K562 (cell line): ENCODE measurements around the gene LPAR2.

Experiments
- CEBPZ ChIP-seq: fragments of 150-350 bp; IDR thresholded peaks from 2 replicates; pipeline ENCODE4 v1.6.1; 2014; ENCODE audit warnings: low read depth, mild to moderate bottlenecking, low read length, borderline replicate concordance
- CTCF ChIP-seq, 3 experiments: IDR thresholded peaks in 2 of 3; conservative IDR thresholded peaks in 1 of 3; 2 replicates each; pipeline ENCODE4 v1.5.1; 2011 to 2012; ENCODE audit warnings: low read length in 3 of 3, mild to moderate bottlenecking in 3 of 3, control low read depth in 2 of 3, improper control_type of control experiment in 1 of 3, inconsistent platforms in 1 of 3, low read depth in 1 of 3, mixed read lengths in 1 of 3, moderate library complexity in 1 of 3; ENCODE audit not compliant: insufficient read depth in 2 of 3
- ESRRA ChIP-seq: fragments of 450-650 bp; IDR thresholded peaks from 2 replicates; pipeline ENCODE4 v1.6.1; 2014; ENCODE audit warnings: low read depth, mild to moderate bottlenecking, moderate library complexity, borderline replicate concordance
- EZH2 ChIP-seq: IDR thresholded peaks from 2 replicates; pipeline ENCODE4 v1.6.1; 2012; ENCODE audit warnings: low read depth, mild to moderate bottlenecking, inconsistent platforms, low read length, borderline replicate concordance
- JUN ChIP-seq, 2 experiments: sonication (generic) in 1 of 2; formaldehyde crosslinking in 1 of 2; IDR thresholded peaks; 2 replicates each; pipeline versions ENCODE4 v1.6.1 to v1.8.0; 2012 to 2022; ENCODE audit warnings: borderline replicate concordance in 2 of 2, mild to moderate bottlenecking in 2 of 2, improper control_type of control experiment in 1 of 2, low read depth in 1 of 2, low read length in 1 of 2, missing genetic modification reagents in 1 of 2
- MTA3 ChIP-seq: fragments of 450-650 bp; formaldehyde crosslinking; IDR thresholded peaks from 2 replicates; pipeline ENCODE4 v1.6.1; 2017; ENCODE audit warnings: mild to moderate bottlenecking, borderline replicate concordance
- MXI1 ChIP-seq: IDR thresholded peaks from 2 replicates; pipeline ENCODE4 v1.6.1; 2011; ENCODE audit warnings: low read depth, mild to moderate bottlenecking, improper control_type of control experiment, low read length
- POLR2AphosphoS5 ChIP-seq: IDR thresholded peaks from 2 replicates; pipeline ENCODE4 v1.6.1; 2011; ENCODE audit warnings: mild to moderate bottlenecking, low read depth, low read length, moderate library complexity; ENCODE audit not compliant: control insufficient read depth, insufficient read depth
- SRF ChIP-seq, 2 experiments: fragments of 250-450, 450-650 bp in 1 of 2; sonication (Bioruptor Pico) in 1 of 2; sonication (generic) in 1 of 2; formaldehyde crosslinking; IDR thresholded peaks; 2 replicates each; pipeline versions ENCODE4 v1.5.0 to v1.5.1; 2020 to 2022; ENCODE audit warnings: mild to moderate bottlenecking in 1 of 2, missing genetic modification reagents in 1 of 2
- SRSF3 ChIP-seq: fragments of 200-400 bp; formaldehyde crosslinking; IDR thresholded peaks from 2 replicates; pipeline ENCODE4 v1.6.1; 2016; ENCODE audit warnings: mild to moderate bottlenecking, low read length, moderate library complexity; ENCODE audit not compliant: insufficient read depth
- ZNF507 ChIP-seq: conservative IDR thresholded peaks from 2 replicates; pipeline ENCODE4 v1.6.1; 2017; ENCODE audit warnings: missing genetic modification characterization, missing compliant biosample characterization
- TF ChIP-seq, protein P1 (sequence below): sonication (generic); formaldehyde crosslinking; IDR thresholded peaks from 2 replicates; pipeline ENCODE4 v1.8.0; 2023; ENCODE audit warnings: mild to moderate bottlenecking, missing genetic modification reagents

DNA sequence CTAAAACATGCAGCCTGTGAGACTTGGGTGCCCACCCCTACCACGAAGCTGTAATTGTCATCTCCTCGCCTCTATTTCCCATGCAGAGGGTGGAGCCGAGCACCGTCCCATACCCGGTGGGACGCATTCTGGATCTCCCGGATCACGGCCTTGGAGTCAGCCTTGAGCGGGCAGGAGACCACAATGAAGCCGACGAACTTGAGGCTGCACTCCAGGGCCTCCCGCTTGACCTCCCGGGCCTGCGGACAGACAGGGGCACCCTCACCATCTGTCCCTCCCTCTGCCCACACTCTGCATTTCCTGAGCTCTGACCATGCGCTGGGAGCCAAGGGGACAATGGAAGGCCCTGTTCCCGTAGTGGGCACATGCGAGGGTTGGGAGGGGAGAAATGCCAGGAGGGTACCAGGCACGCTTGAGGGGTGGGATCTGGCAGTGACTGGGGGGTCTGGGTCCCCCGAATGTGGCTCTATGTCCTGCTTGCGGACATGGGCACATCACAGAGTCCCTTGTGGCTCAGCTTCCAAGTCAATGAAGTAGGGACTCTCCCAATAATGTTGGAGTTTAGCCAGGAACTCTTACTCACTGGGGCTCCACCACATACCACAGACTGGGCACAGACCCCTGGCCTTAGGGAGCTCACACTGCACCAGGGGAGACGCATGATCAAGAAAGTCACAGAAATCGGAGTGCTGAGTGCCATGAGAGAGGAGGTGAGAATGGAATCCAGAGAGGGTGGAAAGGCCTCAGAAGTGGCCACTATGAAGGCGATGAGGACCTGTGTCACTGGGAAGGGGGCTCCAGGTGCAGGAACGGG lies 24.7 kb upstream of the LPAR2 start:
- TF ChIP-seq ESRRA (no peak), EZH2 (no peak), MTA3 (no peak), CTCF (IDR thresholded peaks at IDR 0.05 in 2 of 3, conservative IDR thresholded peaks at IDR 0.05 in 1 of 3; ENCODE audit: insufficient read depth in 2 of 3, low read depth in 1 of 3, low read length in 3 of 3) (no peak), POLR2AphosphoS5 (no peak), SRF (CRISPR knock-in tag; IDR thresholded peaks at IDR 0.05) (no peak), ZNF507 (tag) (no peak), SRSF3 (no peak), CEBPZ (no peak), JUN (IDR thresholded peaks at IDR 0.05; ENCODE audit: borderline replicate concordance, low read depth, low read length) (no peak), JUN (CRISPR knock-in tag; IDR thresholded peaks at IDR 0.05; ENCODE audit: borderline replicate concordance) (no peak), MXI1 (no peak)
- TF ChIP-seq, protein P1, sequence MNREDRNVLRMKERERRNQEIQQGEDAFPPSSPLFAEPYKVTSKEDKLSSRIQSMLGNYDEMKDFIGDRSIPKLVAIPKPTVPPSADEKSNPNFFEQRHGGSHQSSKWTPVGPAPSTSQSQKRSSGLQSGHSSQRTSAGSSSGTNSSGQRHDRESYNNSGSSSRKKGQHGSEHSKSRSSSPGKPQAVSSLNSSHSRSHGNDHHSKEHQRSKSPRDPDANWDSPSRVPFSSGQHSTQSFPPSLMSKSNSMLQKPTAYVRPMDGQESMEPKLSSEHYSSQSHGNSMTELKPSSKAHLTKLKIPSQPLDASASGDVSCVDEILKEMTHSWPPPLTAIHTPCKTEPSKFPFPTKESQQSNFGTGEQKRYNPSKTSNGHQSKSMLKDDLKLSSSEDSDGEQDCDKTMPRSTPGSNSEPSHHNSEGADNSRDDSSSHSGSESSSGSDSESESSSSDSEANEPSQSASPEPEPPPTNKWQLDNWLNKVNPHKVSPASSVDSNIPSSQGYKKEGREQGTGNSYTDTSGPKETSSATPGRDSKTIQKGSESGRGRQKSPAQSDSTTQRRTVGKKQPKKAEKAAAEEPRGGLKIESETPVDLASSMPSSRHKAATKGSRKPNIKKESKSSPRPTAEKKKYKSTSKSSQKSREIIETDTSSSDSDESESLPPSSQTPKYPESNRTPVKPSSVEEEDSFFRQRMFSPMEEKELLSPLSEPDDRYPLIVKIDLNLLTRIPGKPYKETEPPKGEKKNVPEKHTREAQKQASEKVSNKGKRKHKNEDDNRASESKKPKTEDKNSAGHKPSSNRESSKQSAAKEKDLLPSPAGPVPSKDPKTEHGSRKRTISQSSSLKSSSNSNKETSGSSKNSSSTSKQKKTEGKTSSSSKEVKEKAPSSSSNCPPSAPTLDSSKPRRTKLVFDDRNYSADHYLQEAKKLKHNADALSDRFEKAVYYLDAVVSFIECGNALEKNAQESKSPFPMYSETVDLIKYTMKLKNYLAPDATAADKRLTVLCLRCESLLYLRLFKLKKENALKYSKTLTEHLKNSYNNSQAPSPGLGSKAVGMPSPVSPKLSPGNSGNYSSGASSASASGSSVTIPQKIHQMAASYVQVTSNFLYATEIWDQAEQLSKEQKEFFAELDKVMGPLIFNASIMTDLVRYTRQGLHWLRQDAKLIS: no peak
